Keratinocyte (primary cell): ENCODE measurements around the gene ELP5.

Source experiments
- EZH2 ChIP-seq: IDR thresholded peaks from one replicate; pipeline ENCODE4 v1.6.1; 2012; ENCODE audit warnings: inconsistent platforms, mild to moderate bottlenecking, low read length, moderate library complexity
- TF ChIP-seq, protein P1 (sequence below), 3 experiments: IDR thresholded peaks in 1 of 3; conservative IDR thresholded peaks in 1 of 3; optimal IDR thresholded peaks in 1 of 3; 2 replicates in 2 of 3; 3 replicates in 1 of 3; pipeline versions ENCODE3 to v1.5.1; 2011; ENCODE audit warnings: low read length in 3 of 3, mild to moderate bottlenecking in 3 of 3, moderate library complexity in 2 of 3, control low read depth in 1 of 3, inconsistent platforms in 1 of 3; ENCODE audit not compliant: insufficient read depth in 2 of 3; ENCODE audit errors: extremely low read depth in 1 of 3

DNA sequence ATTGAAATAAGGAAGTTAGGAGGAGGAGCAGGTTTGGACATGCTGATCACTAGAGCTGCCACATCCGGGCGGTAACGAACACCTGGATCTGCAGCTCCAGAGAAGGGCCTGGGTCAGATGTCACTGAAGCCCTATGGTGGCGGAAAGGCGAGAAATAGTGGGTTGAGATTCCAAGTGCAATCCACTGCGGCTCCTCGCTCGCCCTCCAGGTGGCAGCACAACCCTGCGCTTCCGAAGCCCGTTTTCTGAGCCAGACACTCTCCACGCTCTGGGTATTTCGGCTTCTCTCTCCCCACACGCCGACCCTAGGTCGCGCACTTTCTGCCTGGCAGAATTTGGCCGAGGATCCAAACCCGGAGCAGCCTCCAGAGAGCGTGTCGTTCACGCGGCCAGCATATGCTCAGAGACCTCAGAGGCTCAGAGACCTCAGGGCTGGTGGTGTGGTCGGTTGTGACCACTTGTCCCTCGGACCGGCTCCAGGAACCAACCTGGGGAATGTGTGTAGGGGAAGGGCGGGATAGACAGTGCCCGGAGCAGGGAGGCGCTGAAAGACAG is 28.6 kb downstream of the ELP5 start:
- TF ChIP-seq, protein P1, sequence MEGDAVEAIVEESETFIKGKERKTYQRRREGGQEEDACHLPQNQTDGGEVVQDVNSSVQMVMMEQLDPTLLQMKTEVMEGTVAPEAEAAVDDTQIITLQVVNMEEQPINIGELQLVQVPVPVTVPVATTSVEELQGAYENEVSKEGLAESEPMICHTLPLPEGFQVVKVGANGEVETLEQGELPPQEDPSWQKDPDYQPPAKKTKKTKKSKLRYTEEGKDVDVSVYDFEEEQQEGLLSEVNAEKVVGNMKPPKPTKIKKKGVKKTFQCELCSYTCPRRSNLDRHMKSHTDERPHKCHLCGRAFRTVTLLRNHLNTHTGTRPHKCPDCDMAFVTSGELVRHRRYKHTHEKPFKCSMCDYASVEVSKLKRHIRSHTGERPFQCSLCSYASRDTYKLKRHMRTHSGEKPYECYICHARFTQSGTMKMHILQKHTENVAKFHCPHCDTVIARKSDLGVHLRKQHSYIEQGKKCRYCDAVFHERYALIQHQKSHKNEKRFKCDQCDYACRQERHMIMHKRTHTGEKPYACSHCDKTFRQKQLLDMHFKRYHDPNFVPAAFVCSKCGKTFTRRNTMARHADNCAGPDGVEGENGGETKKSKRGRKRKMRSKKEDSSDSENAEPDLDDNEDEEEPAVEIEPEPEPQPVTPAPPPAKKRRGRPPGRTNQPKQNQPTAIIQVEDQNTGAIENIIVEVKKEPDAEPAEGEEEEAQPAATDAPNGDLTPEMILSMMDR (optimal IDR thresholded peaks at IDR 0.05 in 1 of 3, IDR thresholded peaks at IDR 0.05 in 1 of 3, conservative IDR thresholded peaks at IDR 0.05 in 1 of 3; ENCODE audit: extremely low read depth in 1 of 3, insufficient read depth in 2 of 3, low read length in 3 of 3), result peak; percentile 98
- no peak for TF ChIP-seq EZH2
